ENCODE results near the gene TRMT6. TPM values are rescaled to one million over a fixed set of nuclear protein-coding genes. Genes with fewer than 3 reads are reported as not detected.

TRMT6 gene
- total RNA-seq, 1 donor from 2014 or later = 18.4 TPM

- no peaks in the 10 kb centered on the region for H3K4me1 Mint-ChIP-seq (ENCODE audit: low read depth, unreplicated experiment)
- no peaks in the 10 kb centered on the region for H3K27me3 Mint-ChIP-seq (ENCODE audit: unreplicated experiment)
- H3K9me3 Mint-ChIP-seq (ENCODE audit: unreplicated experiment) = no peaks in the 10 kb centered on the region
- no peak for TF ChIP-seq CTCF (IDR thresholded peaks at IDR 0.05; ENCODE audit: partially characterized antibody, unreplicated experiment)
- H3K27ac Mint-ChIP-seq (ENCODE audit: unreplicated experiment) = no peak overlapping the region
- DNase-seq = no peak
- H3K4me3 Mint-ChIP-seq (ENCODE audit: unreplicated experiment) = no peak overlapping the region
- H3K36me3 Mint-ChIP-seq (ENCODE audit: unreplicated experiment) = no peaks in the 10 kb centered on the region
Observed at GRCh38 chr20:5977975-5978374, 27.6 kb upstream of the TRMT6 start.

GRCh38 chr20:5977223-5977622 lies 26.9 kb upstream of the TRMT6 start:
- Mint-ChIP-seq H3K4me3 (ENCODE audit: unreplicated experiment) (no peak overlapping the region), H3K36me3 (ENCODE audit: unreplicated experiment) (no peaks in the 10 kb centered on the region), H3K4me1 (ENCODE audit: low read depth, unreplicated experiment) (no peaks in the 10 kb centered on the region), H3K9me3 (ENCODE audit: unreplicated experiment) (no peaks in the 10 kb centered on the region), H3K27me3 (ENCODE audit: unreplicated experiment) (no peaks in the 10 kb centered on the region), H3K27ac (ENCODE audit: unreplicated experiment) (no peak overlapping the region)
- TF ChIP-seq CTCF (IDR thresholded peaks at IDR 0.05; ENCODE audit: partially characterized antibody, unreplicated experiment) = no peak
- DNase-seq = no peak

- no peaks in the 10 kb centered on the region for H3K27me3 Mint-ChIP-seq (ENCODE audit: unreplicated experiment)
- no peak overlapping the region for H3K4me3 Mint-ChIP-seq (ENCODE audit: unreplicated experiment)
- H3K27ac Mint-ChIP-seq (ENCODE audit: unreplicated experiment) = no peak overlapping the region
- H3K9me3 Mint-ChIP-seq (ENCODE audit: unreplicated experiment) = no peaks in the 10 kb centered on the region
- no peaks in the 10 kb centered on the region for H3K36me3 Mint-ChIP-seq (ENCODE audit: unreplicated experiment)
- H3K4me1 Mint-ChIP-seq (ENCODE audit: low read depth, unreplicated experiment) = no peaks in the 10 kb centered on the region
- no peak for TF ChIP-seq CTCF (IDR thresholded peaks at IDR 0.05; ENCODE audit: partially characterized antibody, unreplicated experiment)
- DNase-seq = no peak
Observed at GRCh38 chr20:5975778-5976177, 25.4 kb upstream of the TRMT6 start.

GRCh38 chr20:5974531-5974930 lies 24.2 kb upstream of the TRMT6 start:
- no peaks in the 10 kb centered on the region for H3K27me3 Mint-ChIP-seq (ENCODE audit: unreplicated experiment)
- H3K36me3 Mint-ChIP-seq (ENCODE audit: unreplicated experiment) = no peaks in the 10 kb centered on the region
- DNase-seq = no peak
- H3K4me1 Mint-ChIP-seq (ENCODE audit: low read depth, unreplicated experiment) = no peaks in the 10 kb centered on the region
- H3K27ac Mint-ChIP-seq (ENCODE audit: unreplicated experiment) = no peak overlapping the region
- TF ChIP-seq CTCF (IDR thresholded peaks at IDR 0.05; ENCODE audit: partially characterized antibody, unreplicated experiment) = no peak
- H3K4me3 Mint-ChIP-seq (ENCODE audit: unreplicated experiment) = no peak overlapping the region
- H3K9me3 Mint-ChIP-seq (ENCODE audit: unreplicated experiment) = no peaks in the 10 kb centered on the region

GRCh38 chr20:5973971-5974370 lies 23.6 kb upstream of the TRMT6 start:
- H3K9me3 Mint-ChIP-seq (ENCODE audit: unreplicated experiment) = no peaks in the 10 kb centered on the region
- no peaks in the 10 kb centered on the region for H3K36me3 Mint-ChIP-seq (ENCODE audit: unreplicated experiment)
- TF ChIP-seq CTCF (IDR thresholded peaks at IDR 0.05; ENCODE audit: partially characterized antibody, unreplicated experiment) = no peak
- DNase-seq = no peak
- H3K4me3 Mint-ChIP-seq (ENCODE audit: unreplicated experiment) = no peak overlapping the region
- no peaks in the 10 kb centered on the region for H3K27me3 Mint-ChIP-seq (ENCODE audit: unreplicated experiment)
- no peaks in the 10 kb centered on the region for H3K4me1 Mint-ChIP-seq (ENCODE audit: low read depth, unreplicated experiment)
- no peak overlapping the region for H3K27ac Mint-ChIP-seq (ENCODE audit: unreplicated experiment)

Data from glutamatergic neuron (in vitro differentiated cells).